ENCODE measurements around the gene STXBP1.

Gene STXBP1

DNA sequence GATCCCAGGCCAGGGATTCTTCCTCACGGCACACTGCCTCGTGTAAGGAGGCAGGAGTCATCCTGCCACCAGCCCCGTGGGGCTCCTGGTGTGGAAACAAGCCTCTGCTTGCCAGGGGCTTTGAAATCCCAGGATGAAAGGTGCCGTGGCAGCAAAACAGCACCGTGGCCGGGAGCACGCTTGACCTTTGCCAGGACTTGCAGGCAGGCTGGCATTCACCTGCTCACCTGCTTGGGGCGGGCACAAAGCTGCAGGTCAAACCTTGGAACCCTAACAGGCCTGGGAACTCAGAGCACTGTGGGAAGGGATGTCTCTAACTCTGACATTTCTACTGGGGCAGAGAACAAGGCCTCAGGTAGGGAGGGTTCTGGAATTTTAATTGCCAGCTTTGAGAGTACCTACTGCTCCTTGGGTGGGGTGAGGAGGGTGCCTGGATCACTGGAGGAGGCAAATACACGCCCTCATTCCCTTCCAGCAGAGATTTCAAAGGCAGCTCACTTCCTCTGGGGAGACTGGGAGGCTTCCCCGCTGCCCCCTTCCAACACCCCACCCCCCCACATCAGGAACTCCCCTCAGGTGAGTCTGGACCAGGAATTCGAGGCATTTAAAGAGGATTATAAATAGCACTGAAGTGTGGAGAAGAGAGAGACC, 45.6 kb upstream of the STXBP1 start:
- peaks cover 59% of the 10 kb centered on the region for H3K4me1 Mint-ChIP-seq
- TF ChIP-seq, protein P1, sequence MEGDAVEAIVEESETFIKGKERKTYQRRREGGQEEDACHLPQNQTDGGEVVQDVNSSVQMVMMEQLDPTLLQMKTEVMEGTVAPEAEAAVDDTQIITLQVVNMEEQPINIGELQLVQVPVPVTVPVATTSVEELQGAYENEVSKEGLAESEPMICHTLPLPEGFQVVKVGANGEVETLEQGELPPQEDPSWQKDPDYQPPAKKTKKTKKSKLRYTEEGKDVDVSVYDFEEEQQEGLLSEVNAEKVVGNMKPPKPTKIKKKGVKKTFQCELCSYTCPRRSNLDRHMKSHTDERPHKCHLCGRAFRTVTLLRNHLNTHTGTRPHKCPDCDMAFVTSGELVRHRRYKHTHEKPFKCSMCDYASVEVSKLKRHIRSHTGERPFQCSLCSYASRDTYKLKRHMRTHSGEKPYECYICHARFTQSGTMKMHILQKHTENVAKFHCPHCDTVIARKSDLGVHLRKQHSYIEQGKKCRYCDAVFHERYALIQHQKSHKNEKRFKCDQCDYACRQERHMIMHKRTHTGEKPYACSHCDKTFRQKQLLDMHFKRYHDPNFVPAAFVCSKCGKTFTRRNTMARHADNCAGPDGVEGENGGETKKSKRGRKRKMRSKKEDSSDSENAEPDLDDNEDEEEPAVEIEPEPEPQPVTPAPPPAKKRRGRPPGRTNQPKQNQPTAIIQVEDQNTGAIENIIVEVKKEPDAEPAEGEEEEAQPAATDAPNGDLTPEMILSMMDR (IDR thresholded peaks at IDR 0.05), result no peak

DNA sequence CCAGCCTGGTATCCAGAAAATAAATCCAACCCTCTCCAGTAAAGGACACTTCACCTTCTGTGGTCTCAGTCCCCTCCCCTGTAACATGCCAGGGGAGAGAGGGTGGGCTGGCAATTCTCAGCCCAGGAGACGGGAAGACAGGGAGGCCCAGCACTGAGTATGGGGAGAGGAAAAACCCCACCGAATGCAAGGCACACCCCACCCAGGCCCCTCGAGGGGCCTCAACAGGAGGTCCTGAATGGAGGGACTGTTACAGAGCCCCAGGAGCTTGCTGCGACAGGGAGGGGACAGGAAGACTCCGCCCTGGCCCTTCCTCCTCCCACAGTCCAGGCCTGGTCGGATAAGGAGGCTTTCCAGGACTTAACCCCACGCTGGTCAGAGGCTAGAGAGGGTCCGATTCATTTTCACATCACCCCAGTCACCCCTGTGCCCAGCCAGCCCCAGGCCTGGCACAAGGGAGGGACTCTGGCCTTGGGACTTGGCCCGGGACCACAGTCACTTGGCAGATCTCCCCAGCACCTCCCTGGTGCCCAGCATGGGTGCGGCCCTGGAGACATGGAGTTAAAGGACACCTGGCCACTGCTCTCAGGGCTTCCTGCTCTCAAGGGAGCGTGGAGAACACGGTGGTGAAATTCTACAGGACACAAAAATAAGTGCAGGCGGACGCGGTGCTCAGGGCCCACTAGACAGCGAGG, 44.9 kb upstream of the STXBP1 start:
- Mint-ChIP-seq H3K9me3 (no peaks in the 10 kb centered on the region), H3K27me3 (ENCODE audit: low read depth, poor library complexity) (peaks cover 6% of the 10 kb centered on the region), H3K36me3 (ENCODE audit: low read depth) (peaks cover 5% of the 10 kb centered on the region), H3K27ac (no peak overlapping the region), H3K4me3 (peak overlapping the region; percentile 83), H3K4me1 (peaks cover 52% of the 10 kb centered on the region)
- peak; percentile 43 for DNase-seq
- TF ChIP-seq, protein P1 (IDR thresholded peaks at IDR 0.05), result no peak

More for the DNA sequence above, 45.6 kb upstream of the STXBP1 start:
- Mint-ChIP-seq H3K36me3 (ENCODE audit: low read depth) (peaks cover 5% of the 10 kb centered on the region), H3K27me3 (ENCODE audit: low read depth, poor library complexity) (peaks cover 2% of the 10 kb centered on the region), H3K4me3 (peak overlapping the region; percentile 83), H3K9me3 (no peaks in the 10 kb centered on the region), H3K27ac (no peak overlapping the region)
- no peak for DNase-seq

DNA sequence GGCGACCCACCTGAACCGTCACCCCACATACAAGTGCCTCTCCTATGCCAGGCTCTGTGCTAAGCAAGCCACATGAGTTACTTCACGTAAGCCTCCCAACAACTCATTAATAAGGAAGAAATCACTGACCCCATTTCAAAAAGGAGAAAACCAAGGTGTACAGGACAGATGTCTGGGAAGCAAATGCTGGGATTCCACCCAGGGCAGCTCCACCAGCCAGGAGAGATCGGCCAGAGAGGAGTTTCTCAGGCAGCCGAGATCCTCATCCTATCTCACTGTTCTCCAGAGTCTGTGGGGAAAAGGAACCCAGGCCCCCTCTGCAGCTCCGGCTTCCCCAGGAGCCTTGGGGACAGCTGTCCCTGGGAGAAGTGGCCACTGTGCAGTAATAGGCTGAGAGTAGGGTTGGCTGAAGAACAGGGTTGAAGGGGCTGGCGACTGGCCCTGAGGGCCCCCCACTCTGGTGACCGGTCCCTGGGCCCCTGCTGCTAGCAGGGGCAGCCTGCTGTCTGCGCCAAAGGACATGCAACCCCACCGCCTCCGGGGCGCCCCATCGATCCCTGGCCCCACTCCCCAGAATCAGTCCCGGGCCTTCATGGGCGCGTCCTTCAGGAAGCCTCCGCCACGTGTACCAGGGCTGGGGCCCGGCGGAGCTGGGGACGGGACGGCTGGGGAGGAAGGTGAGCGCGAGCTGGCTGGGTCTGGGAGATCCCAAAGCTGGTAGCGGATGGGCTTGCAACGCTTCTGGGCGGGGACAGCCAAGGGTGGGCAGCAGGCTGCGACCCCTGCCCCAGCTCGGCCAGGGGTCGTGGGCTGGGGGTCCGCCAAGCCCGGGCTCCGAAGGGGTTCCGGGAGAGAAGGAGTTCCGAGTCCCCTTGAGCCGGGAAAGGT, 44.1 kb upstream of the STXBP1 start:
- no peak overlapping the region for H3K27ac Mint-ChIP-seq
- peak; percentile 52 for DNase-seq
- peaks cover 2% of the 10 kb centered on the region for H3K36me3 Mint-ChIP-seq (ENCODE audit: low read depth)
- TF ChIP-seq, protein P1 (IDR thresholded peaks at IDR 0.05), result no peak
- H3K27me3 Mint-ChIP-seq (ENCODE audit: low read depth, poor library complexity), result peaks cover 6% of the 10 kb centered on the region
- H3K4me1 Mint-ChIP-seq, result peaks cover 47% of the 10 kb centered on the region
- peak overlapping the region; percentile 83 for H3K4me3 Mint-ChIP-seq
- no peaks in the 10 kb centered on the region for H3K9me3 Mint-ChIP-seq

DNA sequence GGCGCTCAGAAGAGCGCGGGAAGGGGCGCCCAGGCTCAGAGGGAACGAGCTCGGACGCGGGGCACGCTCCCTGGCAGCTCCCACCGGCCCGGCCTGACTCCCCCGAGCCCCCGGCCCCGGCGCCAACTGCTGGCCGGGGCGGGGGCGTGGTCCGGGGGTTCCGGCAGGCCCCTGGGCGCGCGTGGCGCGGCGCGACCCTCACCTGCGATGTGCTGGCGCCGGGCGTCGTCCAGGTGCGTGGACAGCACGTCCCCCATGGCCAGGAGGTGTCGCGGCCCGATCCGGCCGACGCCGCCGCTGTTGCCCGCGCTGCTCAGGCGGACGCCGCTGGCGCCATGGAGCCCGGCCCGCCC, 43.5 kb upstream of the STXBP1 start:
- DNase-seq, result no peak
- Mint-ChIP-seq H3K36me3 (ENCODE audit: low read depth) (no peaks in the 10 kb centered on the region), H3K4me1 (peaks cover 44% of the 10 kb centered on the region), H3K9me3 (no peaks in the 10 kb centered on the region), H3K27me3 (ENCODE audit: low read depth, poor library complexity) (peaks cover 6% of the 10 kb centered on the region), H3K27ac (no peak overlapping the region), H3K4me3 (no peak overlapping the region)
- TF ChIP-seq, protein P1 (IDR thresholded peaks at IDR 0.05), result no peak

DNA sequence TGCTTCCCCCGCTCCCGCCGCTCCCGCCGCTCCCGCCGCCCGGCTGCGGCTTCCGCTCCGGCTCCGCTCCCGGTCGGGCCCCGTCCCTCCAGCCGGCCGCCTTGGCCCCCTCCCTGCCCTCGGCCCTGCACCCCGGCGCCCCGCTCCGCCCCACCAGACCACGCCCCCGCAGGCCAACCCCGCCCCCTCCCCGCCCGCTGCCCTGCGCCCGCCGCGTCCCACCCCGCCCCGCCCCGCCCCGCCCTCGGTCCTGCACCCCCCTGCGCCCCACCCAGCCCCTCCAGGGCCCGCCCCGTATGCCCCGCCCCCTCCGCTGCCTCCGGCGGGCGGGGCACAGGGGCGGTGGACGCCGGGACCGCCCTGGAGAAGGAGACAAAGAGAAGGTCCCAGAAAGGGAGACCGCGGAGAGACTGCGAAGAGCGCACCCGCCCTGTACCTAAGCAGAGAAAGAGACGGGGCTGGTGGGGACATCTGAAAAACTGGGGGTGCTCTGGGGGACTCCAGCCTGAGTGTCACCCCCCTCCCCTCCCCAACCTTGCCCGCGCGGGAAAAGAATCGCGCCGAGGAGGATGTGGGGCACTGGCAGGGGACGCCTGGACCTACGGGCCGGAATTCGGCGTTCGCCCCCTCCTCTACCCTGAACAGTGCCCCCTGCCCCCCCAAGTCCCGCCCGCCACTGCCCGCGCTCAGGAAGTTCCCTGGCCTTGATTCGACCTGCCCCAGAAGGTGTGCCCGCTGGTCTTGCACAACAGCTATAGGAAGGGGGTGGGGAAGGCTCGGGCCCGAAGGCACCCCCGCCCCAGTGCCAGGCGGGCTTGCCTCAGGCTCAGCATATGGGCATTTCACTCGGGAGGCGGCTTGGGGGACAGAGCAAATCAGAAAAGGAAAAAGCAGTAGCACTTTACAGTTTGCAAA, 42.8 kb upstream of the STXBP1 start:
- peaks cover 44% of the 10 kb centered on the region for H3K4me1 Mint-ChIP-seq
- no peak overlapping the region for H3K27ac Mint-ChIP-seq
- TF ChIP-seq, protein P1 (IDR thresholded peaks at IDR 0.05), result no peak
- H3K4me3 Mint-ChIP-seq, result peak overlapping the region; percentile 85
- H3K27me3 Mint-ChIP-seq (ENCODE audit: low read depth, poor library complexity), result peaks cover 6% of the 10 kb centered on the region
- H3K36me3 Mint-ChIP-seq (ENCODE audit: low read depth), result no peaks in the 10 kb centered on the region
- no peaks in the 10 kb centered on the region for H3K9me3 Mint-ChIP-seq
- peak; percentile 88 for DNase-seq
